GM23338 (cell line): Measurements from ENCODE around the gene C1orf74. TPM values are rescaled to one million over a fixed set of nuclear protein-coding genes. Genes with fewer than 3 reads are reported as not detected.

Source experiments
- ATAC-seq: fragments of 200-7000 bp; cut with Tn5 transposase; 3 replicates; pipeline ENCODE4 v1.9.1; 2020
- DNase-seq: peaks from one replicate; pipeline ENCODE4 v3.0.0-alpha.2; 2015; ENCODE audit warnings: low spot score
- H2AFZ ChIP-seq: fragments of 200-600 bp; sonication (generic); 2 replicates; pipeline ENCODE4 v1.8.0; 2016; ENCODE audit warnings: antibody characterized with exemption, mild to moderate bottlenecking, moderate library complexity
- H3F3A ChIP-seq: fragments of 200-600 bp; sonication (generic); replicated peaks from 2 replicates; pipeline ENCODE4 v1.8.0; 2017; ENCODE audit warnings: antibody characterized with exemption, mixed run types, low read depth
- H3K27ac ChIP-seq: fragments of 200-600 bp; sonication (generic); 2 replicates; pipeline ENCODE4 v1.6.1; 2016; ENCODE audit warnings: low read depth
- H3K27me3 ChIP-seq: fragments of 200-600 bp; sonication (generic); 2 replicates; pipeline ENCODE4 v1.8.0; 2016; ENCODE audit warnings: mild to moderate bottlenecking, mixed run types, moderate library complexity; ENCODE audit not compliant: insufficient read depth
- H3K36me3 ChIP-seq: fragments of 200-600 bp; sonication (generic); 2 replicates; pipeline ENCODE4 v1.8.0; 2016; ENCODE audit warnings: mild to moderate bottlenecking; ENCODE audit not compliant: insufficient read depth
- H3K4me1 ChIP-seq: fragments of 200-600 bp; sonication (generic); 2 replicates; pipeline ENCODE4 v1.8.0; 2016; ENCODE audit warnings: mild to moderate bottlenecking, moderate library complexity; ENCODE audit not compliant: insufficient read depth
- H3K4me2 ChIP-seq: fragments of 200-600 bp; sonication (generic); 2 replicates; pipeline ENCODE4 v1.7.1; 2017; ENCODE audit warnings: mixed run types
- H3K4me3 ChIP-seq: fragments of 200-600 bp; sonication (generic); 2 replicates; pipeline ENCODE4 v1.6.1; 2016; ENCODE audit warnings: mixed run types
- H3K79me2 ChIP-seq: fragments of 200-600 bp; sonication (generic); replicated peaks from 2 replicates; pipeline ENCODE4 v1.8.0; 2017; ENCODE audit warnings: mild to moderate bottlenecking; ENCODE audit not compliant: insufficient read depth
- H3K9me2 ChIP-seq: fragments of 200-600 bp; sonication (generic); 2 replicates; pipeline ENCODE4 v1.8.0; 2017; ENCODE audit not compliant: insufficient read depth
- H4K20me1 ChIP-seq: fragments of 200-600 bp; sonication (generic); replicated peaks from 2 replicates; pipeline ENCODE4 v1.8.0; 2017; ENCODE audit warnings: mild to moderate bottlenecking; ENCODE audit not compliant: insufficient read depth
- H3K27ac Mint-ChIP-seq: 2 replicates; pipeline ENCODE4 v1.8.0; 2020; ENCODE audit warnings: inconsistent platforms, mild to moderate bottlenecking, moderate library complexity, mixed read lengths
- H3K27me3 Mint-ChIP-seq: 3 replicates; pipeline ENCODE4 v1.8.0; 2022; ENCODE audit warnings: low read depth, mild to moderate bottlenecking, moderate library complexity, mixed read lengths, inconsistent platforms; ENCODE audit not compliant: insufficient read depth, poor library complexity
- H3K36me3 Mint-ChIP-seq: 3 replicates; pipeline ENCODE4 v1.8.0; 2021; ENCODE audit warnings: low read depth, mild to moderate bottlenecking, inconsistent platforms, moderate library complexity, mixed read lengths
- H3K4me1 Mint-ChIP-seq: 3 replicates; pipeline ENCODE4 v1.8.0; 2020; ENCODE audit warnings: mild to moderate bottlenecking, inconsistent platforms, mixed read lengths
- H3K4me3 Mint-ChIP-seq: 3 replicates; pipeline ENCODE4 v1.8.0; 2021; ENCODE audit warnings: moderate library complexity, mild to moderate bottlenecking, inconsistent platforms, mixed read lengths
- H3K9me3 Mint-ChIP-seq: 3 replicates; pipeline ENCODE4 v1.8.0; 2020; ENCODE audit warnings: moderate library complexity, mild to moderate bottlenecking, inconsistent platforms, mixed read lengths
- CTCF ChIP-seq, 2 experiments: fragments of 200-600 bp in 1 of 2; sonication (generic) in 1 of 2; conservative IDR thresholded peaks; 2 replicates each; pipeline versions ENCODE4 v1.5.1 to v1.6.1; 2016 to 2017; ENCODE audit warnings: antibody characterized with exemption in 2 of 2, low read depth in 2 of 2, mild to moderate bottlenecking in 2 of 2, moderate library complexity in 1 of 2
- ETS1 ChIP-seq: IDR thresholded peaks from 2 replicates; pipeline ENCODE4 v1.6.1; 2016; ENCODE audit warnings: antibody characterized with exemption
- JUNB ChIP-seq: IDR thresholded peaks from one replicate; pipeline ENCODE4 v1.6.1; 2016; ENCODE audit warnings: antibody characterized with exemption; ENCODE audit not compliant: unreplicated experiment
- NANOG ChIP-seq: IDR thresholded peaks from 2 replicates; pipeline ENCODE4 v1.6.1; 2016; ENCODE audit warnings: antibody characterized with exemption, borderline replicate concordance
- REST ChIP-seq: IDR thresholded peaks from one replicate; pipeline ENCODE4 v1.6.1; 2018; ENCODE audit warnings: antibody characterized with exemption; ENCODE audit not compliant: unreplicated experiment
- STAT1 ChIP-seq: IDR thresholded peaks from one replicate; pipeline ENCODE4 v1.6.1; 2016; ENCODE audit warnings: antibody characterized with exemption; ENCODE audit not compliant: unreplicated experiment
- ZNF114 ChIP-seq: fragments of 250-450 bp; sonication (Bioruptor Pico); IDR thresholded peaks from 2 replicates; pipeline ENCODE4 v1.5.0; 2020; ENCODE audit warnings: mild to moderate bottlenecking, moderate library complexity
- ZNF462 ChIP-seq: fragments of 250-450 bp; sonication (Bioruptor Pico); IDR thresholded peaks from 2 replicates; pipeline ENCODE4 v1.5.0; 2020; ENCODE audit warnings: mild to moderate bottlenecking, moderate library complexity
- polyA plus RNA-seq: library from polyadenylated mRNA; unstranded; fragments of >200 nt; fragmentation: Nextera tagmentation; extraction: Ambion mirVana; gene quantifications from 2 replicates; pipeline ENCODE4 v1.2.1, GENCODE V29; 2016
- total RNA-seq: library from RNA; depleted of rRNA; stranded (reverse); fragments of >200 nt; shearing (Covaris generic); gene quantifications from 2 replicates; pipeline ENCODE4 v1.2.3, GENCODE V29; 2014

Gene C1orf74
- total and polyA plus RNA-seq, 2 experiments from 2014 or later, result 2.8 to 3.9 TPM

GRCh38 chr1:209820986-209821385 is 36.6 kb upstream of the C1orf74 start:
- H3F3A ChIP-seq, result no peaks in the 10 kb centered on the region
- no peak for ATAC-seq
- Mint-ChIP-seq H3K36me3 (no peaks in the 10 kb centered on the region), H3K27ac (no peak overlapping the region), H3K9me3 (no peaks in the 10 kb centered on the region; the same call in 2 of the 3 replicates), H3K27me3 (peaks cover 8% of the 10 kb centered on the region), H3K4me1 (peaks cover 6% of the 10 kb centered on the region), H3K4me3 (no peak overlapping the region)
- H3K9me2 ChIP-seq, result no peaks in the 10 kb centered on the region
- no peak for TF ChIP-seq JUNB
- no peak for TF ChIP-seq ZNF114 (CRISPR knock-in tag)
- TF ChIP-seq STAT1, result no peak
- no peak for TF ChIP-seq REST
- TF ChIP-seq ETS1, result no peak
- TF ChIP-seq NANOG, result no peak
- no peak for TF ChIP-seq ZNF462 (CRISPR knock-in tag)
- TF ChIP-seq CTCF (conservative IDR thresholded peaks at IDR 0.05; ENCODE audit: low read depth in 2 of 2), result no peak
- no peaks in the 10 kb centered on the region for H4K20me1 ChIP-seq
- H3K79me2 ChIP-seq, result no peaks in the 10 kb centered on the region
- DNase-seq, result no peak
- H3K4me1 ChIP-seq, result no peaks in the 10 kb centered on the region
- no peaks in the 10 kb centered on the region for H3K36me3 ChIP-seq
- no peak overlapping the region for H3K4me2 ChIP-seq
- no peak overlapping the region for H3K27ac ChIP-seq
- H2AFZ ChIP-seq, result no peak overlapping the region
- H3K27me3 ChIP-seq, result no peaks in the 10 kb centered on the region
- H3K4me3 ChIP-seq, result no peak overlapping the region
